Fibroblast of lung (primary cell): ENCODE data around the gene SBF2. TPM values are rescaled to one million over a fixed set of nuclear protein-coding genes. Genes with fewer than 3 reads are reported as not detected.
"Not testable (repeated sequence)": the region's sequence is repeated elsewhere in the genome, so short reads cannot be mapped to it uniquely, and the experiment has no call there.

Experiments
- DNase-seq, 2 donors: peaks; one replicate each; pipeline versions ENCODE4 v3.0.0 to v3.0.0-alpha.2; 2010; ENCODE audit warnings: low read depth in 2 of 2
- H2AFZ ChIP-seq: 2 replicates; pipeline ENCODE4 v1.5.1; 2012; ENCODE audit warnings: low read length, control low read depth, inconsistent platforms
- H3K27ac ChIP-seq: 2 replicates; pipeline ENCODE4 v1.5.1; 2011; ENCODE audit warnings: low read length, control low read depth; ENCODE audit not compliant: insufficient read depth
- H3K27me3 ChIP-seq: 2 replicates; pipeline ENCODE4 v1.5.1; 2011; ENCODE audit warnings: mild to moderate bottlenecking, low read length; ENCODE audit not compliant: control insufficient read depth, insufficient read depth
- H3K36me3 ChIP-seq: 2 replicates; pipeline ENCODE4 v1.5.1; 2011; ENCODE audit warnings: low read length; ENCODE audit not compliant: control insufficient read depth, insufficient read depth
- H3K4me1 ChIP-seq: 2 replicates; pipeline ENCODE4 v1.5.1; 2011; ENCODE audit warnings: low read length; ENCODE audit not compliant: control insufficient read depth, insufficient read depth; ENCODE audit errors: extremely low read depth
- H3K4me2 ChIP-seq: 2 replicates; pipeline ENCODE4 v1.5.1; 2011; ENCODE audit warnings: low read length, control low read depth; ENCODE audit not compliant: insufficient read depth; ENCODE audit errors: extremely low read depth
- H3K4me3 ChIP-seq, 4 experiments: fragments of 200-600 bp in 1 of 4; sonication (generic) in 1 of 4; replicated peaks in 1 of 4; 2 replicates each; pipeline ENCODE4 v1.5.1; 2011 to 2016; ENCODE audit warnings: low read length in 4 of 4, low read depth in 3 of 4, mild to moderate bottlenecking in 3 of 4, control low read depth in 2 of 4, inconsistent platforms in 1 of 4, mixed read lengths in 1 of 4; ENCODE audit not compliant: insufficient read depth in 1 of 4; ENCODE audit errors: control extremely low read depth in 1 of 4
- H3K79me2 ChIP-seq: 2 replicates; pipeline ENCODE4 v1.5.1; 2012; ENCODE audit warnings: mild to moderate bottlenecking, low read length, inconsistent platforms; ENCODE audit not compliant: control insufficient read depth, insufficient read depth
- H3K9ac ChIP-seq: 2 replicates; pipeline ENCODE4 v1.5.1; 2011; ENCODE audit warnings: mild to moderate bottlenecking, low read length, control low read depth; ENCODE audit not compliant: insufficient read depth
- H3K9me3 ChIP-seq: 2 replicates; pipeline ENCODE4 v1.5.1; 2012; ENCODE audit warnings: low read depth, low read length; ENCODE audit not compliant: control insufficient read depth, insufficient read depth
- H4K20me1 ChIP-seq: 2 replicates; pipeline ENCODE4 v1.5.1; 2011; ENCODE audit warnings: low read length; ENCODE audit not compliant: control insufficient read depth, insufficient read depth; ENCODE audit errors: extremely low read depth
- CTCF ChIP-seq, 2 donors: IDR thresholded peaks in 1 of 2; conservative IDR thresholded peaks in 1 of 2; 1 replicate in 1 of 2; 2 replicates in 1 of 2; pipeline ENCODE4 v1.5.1; 2011 to 2012; ENCODE audit warnings: low read length in 2 of 2, control low read depth in 1 of 2, inconsistent platforms in 1 of 2, low read depth in 1 of 2, mild to moderate bottlenecking in 1 of 2
- EZH2 ChIP-seq: IDR thresholded peaks from 2 replicates; pipeline ENCODE4 v1.5.1; 2012; ENCODE audit warnings: low read length, control low read depth, mild to moderate bottlenecking; ENCODE audit errors: missing control alignments
- polyA plus RNA-seq, 2 donors: library from polyadenylated mRNA; depleted of rRNA in 1 of 2; stranded (reverse) in 1 of 2; unstranded in 1 of 2; fragments of >200 nt; gene quantifications; 2 replicates each; pipeline ENCODE4 v1.2.1, GENCODE V29; 2011 to 2012; ENCODE audit warnings: missing spikeins in 1 of 2
- total RNA-seq: library from RNA; depleted of rRNA; stranded (reverse); fragments of >200 nt; gene quantifications from 2 replicates; pipeline ENCODE4 v1.2.1, GENCODE V29; 2014

SBF2 gene
- total and polyA plus RNA-seq, 2 donors (not counting 1 experiment from before 2014, with no cell fraction given): 69.4 to 95.9 TPM

- Histone ChIP-seq H3K4me2 (no peak overlapping the region), H2AFZ (no peak overlapping the region), H3K27ac (no peak overlapping the region), H3K36me3 (peaks cover 16% of the 10 kb centered on the region), H3K9ac (no peak overlapping the region), H3K79me2 (no peaks in the 10 kb centered on the region), H3K27me3 (no peaks in the 10 kb centered on the region), H3K4me1 (peaks cover 9% of the 10 kb centered on the region), H3K4me3 (no peak overlapping the region), H3K9me3 (no peaks in the 10 kb centered on the region), H4K20me1 (no peaks in the 10 kb centered on the region)
- TF ChIP-seq EZH2 (no peak), CTCF (conservative IDR thresholded peaks at IDR 0.05 in 1 of 2, IDR thresholded peaks at IDR 0.05 in 1 of 2; ENCODE audit: low read depth in 1 of 2, low read length in 2 of 2) (no peak)
- no peak for DNase-seq
Measured at GRCh38 chr11:9747828-9748227, 546.2 kb downstream of the SBF2 start.

- TF ChIP-seq EZH2 (no peak), CTCF (conservative IDR thresholded peaks at IDR 0.05 in 1 of 2, IDR thresholded peaks at IDR 0.05 in 1 of 2; ENCODE audit: low read depth in 1 of 2, low read length in 2 of 2) (no peak)
Measured at GRCh38 chr11:9747229-9747628, 546.8 kb downstream of the SBF2 start.

GRCh38 chr11:9745411-9746211 is 548.4 kb downstream of the SBF2 start:
- peaks cover 5% of the 10 kb centered on the region for H3K4me1 ChIP-seq
- H4K20me1 ChIP-seq: no peaks in the 10 kb centered on the region
- no peak overlapping the region for H3K27ac ChIP-seq
- no peak overlapping the region for H3K4me3 ChIP-seq
- no peaks in the 10 kb centered on the region for H3K27me3 ChIP-seq
- DNase-seq: no peak
- TF ChIP-seq EZH2 (no peak), CTCF (conservative IDR thresholded peaks at IDR 0.05 in 1 of 2, IDR thresholded peaks at IDR 0.05 in 1 of 2; ENCODE audit: low read depth in 1 of 2, low read length in 2 of 2) (no peak)
- H3K9me3 ChIP-seq: no peaks in the 10 kb centered on the region
- H3K79me2 ChIP-seq: no peaks in the 10 kb centered on the region
- H3K9ac ChIP-seq: no peak overlapping the region
- no peak overlapping the region for H2AFZ ChIP-seq
- peaks cover 12% of the 10 kb centered on the region for H3K36me3 ChIP-seq
- H3K4me2 ChIP-seq: no peak overlapping the region

More at GRCh38 chr11:9747229-9747628, 546.8 kb downstream of the SBF2 start:
- Histone ChIP-seq H3K4me2 (no peak overlapping the region), H4K20me1 (no peaks in the 10 kb centered on the region), H3K9ac (no peak overlapping the region), H2AFZ (no peak overlapping the region), H3K79me2 (no peaks in the 10 kb centered on the region), H3K4me1 (peaks cover 8% of the 10 kb centered on the region), H3K27ac (no peak overlapping the region), H3K4me3 (no peak overlapping the region), H3K27me3 (no peaks in the 10 kb centered on the region), H3K9me3 (no peaks in the 10 kb centered on the region), H3K36me3 (peaks cover 16% of the 10 kb centered on the region)
- no peak for DNase-seq

- not testable (repeated sequence) for H3K4me1 ChIP-seq, H3K27me3 ChIP-seq, H3K27ac ChIP-seq, H3K4me3 ChIP-seq, H4K20me1 ChIP-seq, DNase-seq, H2AFZ ChIP-seq, H3K4me2 ChIP-seq, H3K79me2 ChIP-seq, H3K9me3 ChIP-seq, H3K9ac ChIP-seq
- peaks cover 12% of the 10 kb centered on the region for H3K36me3 ChIP-seq
Measured at GRCh38 chr11:9743512-9743911, 550.5 kb downstream of the SBF2 start.
